ENCODE results near the gene GARIN5A. TPM values are rescaled to one million over a fixed set of nuclear protein-coding genes. Genes with fewer than 3 reads are reported as not detected.
"Not testable (repeated sequence)": the region's sequence is repeated elsewhere in the genome, so short reads cannot be mapped to it uniquely, and the experiment has no call there.

Gene GARIN5A
- total and polyA plus RNA-seq, 3 donors from 2014 or later, result 60.0 to 126 (median 120) TPM

GRCh38 chr19:50444059-50444458, 32.6 kb downstream of the GARIN5A start:
- 81 to 89% methylated on average over 1 of the region's 1 CpG for WGBS, 2 donors
- no peaks in the 10 kb centered on the region for H3K27me3 ChIP-seq
- H3K27ac ChIP-seq, result no peak overlapping the region
- H3K36me3 ChIP-seq (ENCODE audit: low read depth, missing control alignments), result no peaks in the 10 kb centered on the region
- H3K4me1 ChIP-seq, result no peaks in the 10 kb centered on the region
- no peak overlapping the region for H3K4me3 ChIP-seq
- TF ChIP-seq CTCF (IDR thresholded peaks at IDR 0.05), result no peak
- TF ChIP-seq POLR2A (IDR thresholded peaks at IDR 0.05), result no peak
- intact Hi-C loops (cut with DNase I; ENCODE audit: low total_unique reads), result no loop called here
- DNase-seq, result no peak
- H3K9me3 ChIP-seq, result no peaks in the 10 kb centered on the region

DNA sequence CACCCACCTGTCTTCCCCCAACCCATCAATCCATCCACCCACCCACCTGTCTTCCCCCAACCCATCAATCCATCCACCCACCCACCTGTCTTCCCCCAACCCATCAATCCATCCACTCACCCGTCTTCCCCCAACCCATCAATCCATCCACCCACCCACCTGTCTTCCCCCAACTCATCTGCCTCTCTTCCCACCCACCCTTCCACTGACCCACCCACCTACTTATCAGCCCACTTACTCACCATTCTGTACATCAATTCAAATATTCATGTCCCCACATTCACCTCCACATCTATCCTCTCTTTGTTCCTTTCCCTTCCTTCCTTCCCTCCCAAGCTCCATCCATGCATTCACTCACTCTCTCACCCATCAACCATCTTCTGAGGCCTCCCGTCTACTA, 37.5 kb downstream of the GARIN5A start:
- H3K36me3 ChIP-seq (ENCODE audit: low read depth, missing control alignments); H3K4me3 ChIP-seq; intact Hi-C loops (cut with DNase I; ENCODE audit: low total_unique reads); DNase-seq; H3K4me1 ChIP-seq; H3K9me3 ChIP-seq; H3K27ac ChIP-seq; H3K27me3 ChIP-seq: not testable (repeated sequence)
- WGBS, 2 donors, result 78 to 79% methylated on average over 2 of the region's 2 CpGs

GRCh38 chr19:50437862-50438449, 38.7 kb downstream of the GARIN5A start:
- DNase-seq, result no peak
- Histone ChIP-seq H3K9me3 (no peaks in the 10 kb centered on the region), H3K27me3 (no peaks in the 10 kb centered on the region), H3K4me1 (no peaks in the 10 kb centered on the region), H3K27ac (no peak overlapping the region), H3K4me3 (no peak overlapping the region), H3K36me3 (ENCODE audit: low read depth, missing control alignments) (no peaks in the 10 kb centered on the region)
- TF ChIP-seq CTCF (IDR thresholded peaks at IDR 0.05), result no peak
- no peak for TF ChIP-seq POLR2A (IDR thresholded peaks at IDR 0.05)
- intact Hi-C loops (cut with DNase I; ENCODE audit: low total_unique reads), result no loop called here
- WGBS, 2 donors, result 91 to 96% methylated on average over 5 of the region's 5 CpGs

DNA sequence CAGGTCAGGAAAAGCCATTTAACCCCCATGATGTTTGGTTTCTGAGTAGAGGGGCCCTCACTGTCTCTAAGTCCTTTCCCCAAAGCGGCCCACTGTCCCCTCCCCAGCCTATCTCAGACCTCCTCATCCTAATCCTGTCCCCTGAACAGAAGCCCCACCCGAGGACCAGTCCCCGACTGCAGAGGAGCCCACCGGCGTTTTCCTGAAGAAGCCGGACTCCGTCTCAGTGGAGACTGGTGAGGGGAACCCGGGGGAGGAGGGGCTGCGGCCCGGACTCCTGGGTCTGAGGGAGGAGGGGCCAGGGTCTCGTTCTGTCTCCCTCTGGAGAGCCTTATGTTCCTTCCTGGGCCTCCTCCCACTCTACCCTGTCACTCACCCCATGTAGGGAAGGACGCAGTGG, 41.0 kb downstream of the GARIN5A start:
- 73 to 80% methylated on average over 6 to 12 of the region's 12 CpGs for WGBS, 2 donors
- no peaks in the 10 kb centered on the region for H3K9me3 ChIP-seq
- no peak for DNase-seq
- intact Hi-C loops (cut with DNase I; ENCODE audit: low total_unique reads), result no loop called here
- H3K36me3 ChIP-seq (ENCODE audit: low read depth, missing control alignments), result no peaks in the 10 kb centered on the region
- no peak overlapping the region for H3K27ac ChIP-seq
- H3K4me3 ChIP-seq, result no peak overlapping the region
- no peak for TF ChIP-seq POLR2A (IDR thresholded peaks at IDR 0.05)
- no peak for TF ChIP-seq CTCF (IDR thresholded peaks at IDR 0.05)
- no peaks in the 10 kb centered on the region for H3K27me3 ChIP-seq
- H3K4me1 ChIP-seq, result peaks cover 9% of the 10 kb centered on the region

GRCh38 chr19:50435221-50435620, 41.4 kb downstream of the GARIN5A start:
- TF ChIP-seq POLR2A (IDR thresholded peaks at IDR 0.05), result no peak
- no peak for TF ChIP-seq CTCF (IDR thresholded peaks at IDR 0.05)
- H3K36me3 ChIP-seq (ENCODE audit: low read depth, missing control alignments), result no peaks in the 10 kb centered on the region
- H3K9me3 ChIP-seq, result no peaks in the 10 kb centered on the region
- peaks cover 9% of the 10 kb centered on the region for H3K4me1 ChIP-seq
- H3K27me3 ChIP-seq, result no peaks in the 10 kb centered on the region
- no peak for DNase-seq
- WGBS, 2 donors, result 76 to 81% methylated on average over 16 to 17 of the region's 17 CpGs
- intact Hi-C loops (cut with DNase I; ENCODE audit: low total_unique reads), result no loop called here
- H3K27ac ChIP-seq, result no peak overlapping the region
- no peak overlapping the region for H3K4me3 ChIP-seq

Data from testis (tissue), 3 donors.